HEK293T (cell line): ENCODE results near the gene SIAH1.

Experiments used
- ARNT ChIP-seq: fragments of 450-650 bp; IDR thresholded peaks from 2 replicates; pipeline ENCODE4 v1.6.1; 2017; ENCODE audit warnings: mild to moderate bottlenecking
- BHLHE40 ChIP-seq: fragments of 450-650 bp; IDR thresholded peaks from 2 replicates; pipeline ENCODE4 v1.6.1; 2016; ENCODE audit warnings: mild to moderate bottlenecking, moderate library complexity, borderline replicate concordance
- CTBP1 ChIP-seq: fragments of 450-650 bp; IDR thresholded peaks from 2 replicates; pipeline ENCODE4 v1.6.1; 2016; ENCODE audit warnings: borderline replicate concordance
- FOXK2 ChIP-seq: fragments of 450-650 bp; IDR thresholded peaks from 2 replicates; pipeline ENCODE4 v1.6.1; 2016; ENCODE audit warnings: mild to moderate bottlenecking
- FOXM1 ChIP-seq: fragments of 450-650 bp; IDR thresholded peaks from 2 replicates; pipeline ENCODE4 v1.6.1; 2017; ENCODE audit warnings: mild to moderate bottlenecking, borderline replicate concordance
- HDGF ChIP-seq: fragments of 450-650 bp; IDR thresholded peaks from 2 replicates; pipeline ENCODE4 v1.6.1; 2017; ENCODE audit warnings: antibody characterized with exemption, borderline replicate concordance
- LEF1 ChIP-seq: fragments of 450-650 bp; IDR thresholded peaks from 2 replicates; pipeline ENCODE4 v1.6.1; 2017; ENCODE audit warnings: mild to moderate bottlenecking, borderline replicate concordance
- NFRKB ChIP-seq: fragments of 450-650 bp; IDR thresholded peaks from 2 replicates; pipeline ENCODE4 v1.6.1; 2016; ENCODE audit warnings: mild to moderate bottlenecking, moderate library complexity
- SP1 ChIP-seq: fragments of 450-650 bp; IDR thresholded peaks from 2 replicates; pipeline ENCODE4 v1.6.1; 2017
- SUZ12 ChIP-seq: fragments of 450-650 bp; IDR thresholded peaks from 2 replicates; pipeline ENCODE4 v1.6.1; 2016; ENCODE audit warnings: mild to moderate bottlenecking
- ZNF384 ChIP-seq: fragments of 450-650 bp; IDR thresholded peaks from 2 replicates; pipeline ENCODE4 v1.6.1; 2016

- TF ChIP-seq BHLHE40 (no peak), SP1 (no peak), FOXM1 (no peak), NFRKB (no peak), SUZ12 (no peak), ARNT (no peak), CTBP1 (no peak), FOXK2 (no peak), HDGF (no peak), ZNF384 (no peak), LEF1 (no peak)
Observed at GRCh38 chr16:48373258-48374029, 11.8 kb downstream of the SIAH1 start.
